GM23338 (cell line): ENCODE results near the gene EDDM13. TPM values are rescaled to one million over a fixed set of nuclear protein-coding genes. Genes with fewer than 3 reads are reported as not detected.

Experiments
- ATAC-seq: fragments of 200-7000 bp; cut with Tn5 transposase; 3 replicates; pipeline ENCODE4 v1.9.1; 2020
- DNase-seq: peaks from one replicate; pipeline ENCODE4 v3.0.0-alpha.2; 2015; ENCODE audit warnings: low spot score
- H2AFZ ChIP-seq: fragments of 200-600 bp; sonication (generic); 2 replicates; pipeline ENCODE4 v1.8.0; 2016; ENCODE audit warnings: antibody characterized with exemption, mild to moderate bottlenecking, moderate library complexity
- H3F3A ChIP-seq: fragments of 200-600 bp; sonication (generic); replicated peaks from 2 replicates; pipeline ENCODE4 v1.8.0; 2017; ENCODE audit warnings: antibody characterized with exemption, mixed run types, low read depth
- H3K27ac ChIP-seq: fragments of 200-600 bp; sonication (generic); 2 replicates; pipeline ENCODE4 v1.6.1; 2016; ENCODE audit warnings: low read depth
- H3K27me3 ChIP-seq: fragments of 200-600 bp; sonication (generic); 2 replicates; pipeline ENCODE4 v1.8.0; 2016; ENCODE audit warnings: mild to moderate bottlenecking, mixed run types, moderate library complexity; ENCODE audit not compliant: insufficient read depth
- H3K36me3 ChIP-seq: fragments of 200-600 bp; sonication (generic); 2 replicates; pipeline ENCODE4 v1.8.0; 2016; ENCODE audit warnings: mild to moderate bottlenecking; ENCODE audit not compliant: insufficient read depth
- H3K4me1 ChIP-seq: fragments of 200-600 bp; sonication (generic); 2 replicates; pipeline ENCODE4 v1.8.0; 2016; ENCODE audit warnings: mild to moderate bottlenecking, moderate library complexity; ENCODE audit not compliant: insufficient read depth
- H3K4me2 ChIP-seq: fragments of 200-600 bp; sonication (generic); 2 replicates; pipeline ENCODE4 v1.7.1; 2017; ENCODE audit warnings: mixed run types
- H3K4me3 ChIP-seq: fragments of 200-600 bp; sonication (generic); 2 replicates; pipeline ENCODE4 v1.6.1; 2016; ENCODE audit warnings: mixed run types
- H3K79me2 ChIP-seq: fragments of 200-600 bp; sonication (generic); replicated peaks from 2 replicates; pipeline ENCODE4 v1.8.0; 2017; ENCODE audit warnings: mild to moderate bottlenecking; ENCODE audit not compliant: insufficient read depth
- H3K9me2 ChIP-seq: fragments of 200-600 bp; sonication (generic); 2 replicates; pipeline ENCODE4 v1.8.0; 2017; ENCODE audit not compliant: insufficient read depth
- H4K20me1 ChIP-seq: fragments of 200-600 bp; sonication (generic); replicated peaks from 2 replicates; pipeline ENCODE4 v1.8.0; 2017; ENCODE audit warnings: mild to moderate bottlenecking; ENCODE audit not compliant: insufficient read depth
- H3K27ac Mint-ChIP-seq: 2 replicates; pipeline ENCODE4 v1.8.0; 2020; ENCODE audit warnings: inconsistent platforms, mild to moderate bottlenecking, moderate library complexity, mixed read lengths
- H3K27me3 Mint-ChIP-seq: 3 replicates; pipeline ENCODE4 v1.8.0; 2022; ENCODE audit warnings: low read depth, mild to moderate bottlenecking, moderate library complexity, mixed read lengths, inconsistent platforms; ENCODE audit not compliant: insufficient read depth, poor library complexity
- H3K36me3 Mint-ChIP-seq: 3 replicates; pipeline ENCODE4 v1.8.0; 2021; ENCODE audit warnings: low read depth, mild to moderate bottlenecking, inconsistent platforms, moderate library complexity, mixed read lengths
- H3K4me1 Mint-ChIP-seq: 3 replicates; pipeline ENCODE4 v1.8.0; 2020; ENCODE audit warnings: mild to moderate bottlenecking, inconsistent platforms, mixed read lengths
- H3K4me3 Mint-ChIP-seq: 3 replicates; pipeline ENCODE4 v1.8.0; 2021; ENCODE audit warnings: moderate library complexity, mild to moderate bottlenecking, inconsistent platforms, mixed read lengths
- H3K9me3 Mint-ChIP-seq: 3 replicates; pipeline ENCODE4 v1.8.0; 2020; ENCODE audit warnings: moderate library complexity, mild to moderate bottlenecking, inconsistent platforms, mixed read lengths
- CREB1 ChIP-seq: fragments of 250-450 bp; sonication (Bioruptor Pico); IDR thresholded peaks from 2 replicates; pipeline ENCODE4 v1.5.0; 2020; ENCODE audit warnings: low read depth, mild to moderate bottlenecking, moderate library complexity
- EZH2 ChIP-seq: fragments of 200-600 bp; sonication (generic); IDR thresholded peaks from one replicate; pipeline ENCODE4 v1.8.0; 2017; ENCODE audit warnings: antibody characterized with exemption, mild to moderate bottlenecking, low read depth; ENCODE audit not compliant: unreplicated experiment
- EZH2phosphoT487 ChIP-seq: fragments of 200-600 bp; sonication (generic); IDR thresholded peaks from one replicate; pipeline ENCODE4 v1.8.1; 2018; ENCODE audit warnings: antibody characterized with exemption; ENCODE audit not compliant: unreplicated experiment
- JUNB ChIP-seq: IDR thresholded peaks from one replicate; pipeline ENCODE4 v1.6.1; 2016; ENCODE audit warnings: antibody characterized with exemption; ENCODE audit not compliant: unreplicated experiment
- NANOG ChIP-seq: IDR thresholded peaks from 2 replicates; pipeline ENCODE4 v1.6.1; 2016; ENCODE audit warnings: antibody characterized with exemption, borderline replicate concordance
- POLR2AphosphoS5 ChIP-seq: IDR thresholded peaks from 2 replicates; pipeline ENCODE4 v1.6.1; 2016; ENCODE audit warnings: antibody characterized with exemption, low read depth
- STAT1 ChIP-seq: IDR thresholded peaks from one replicate; pipeline ENCODE4 v1.6.1; 2016; ENCODE audit warnings: antibody characterized with exemption; ENCODE audit not compliant: unreplicated experiment
- ZNF114 ChIP-seq: fragments of 250-450 bp; sonication (Bioruptor Pico); IDR thresholded peaks from 2 replicates; pipeline ENCODE4 v1.5.0; 2020; ENCODE audit warnings: mild to moderate bottlenecking, moderate library complexity
- ZNF331 ChIP-seq: fragments of 250-450 bp; sonication (Bioruptor Pico); IDR thresholded peaks from 2 replicates; pipeline ENCODE4 v1.5.0; 2020; ENCODE audit warnings: low read depth, mild to moderate bottlenecking, moderate library complexity
- polyA plus RNA-seq: library from polyadenylated mRNA; unstranded; fragments of >200 nt; fragmentation: Nextera tagmentation; extraction: Ambion mirVana; gene quantifications from 2 replicates; pipeline ENCODE4 v1.2.1, GENCODE V29; 2016
- total RNA-seq: library from RNA; depleted of rRNA; stranded (reverse); fragments of >200 nt; shearing (Covaris generic); gene quantifications from 2 replicates; pipeline ENCODE4 v1.2.3, GENCODE V29; 2014
- TF ChIP-seq, protein P1 (sequence below), 2 experiments: fragments of 200-600 bp in 1 of 2; sonication (generic) in 1 of 2; conservative IDR thresholded peaks; 2 replicates each; pipeline versions ENCODE4 v1.5.1 to v1.6.1; 2016 to 2017; ENCODE audit warnings: antibody characterized with exemption in 2 of 2, low read depth in 2 of 2, mild to moderate bottlenecking in 2 of 2, moderate library complexity in 1 of 2
- TF ChIP-seq, protein P2 (sequence below): fragments of 250-450 bp; sonication (Bioruptor Pico); IDR thresholded peaks from 2 replicates; pipeline ENCODE4 v1.5.0; 2020; ENCODE audit warnings: mild to moderate bottlenecking, moderate library complexity
- TF ChIP-seq, protein P3 (sequence below): IDR thresholded peaks from 2 replicates; pipeline ENCODE4 v1.6.1; 2016; ENCODE audit warnings: antibody characterized with exemption
- TF ChIP-seq, protein P4 (sequence below): IDR thresholded peaks from one replicate; pipeline ENCODE4 v1.6.1; 2018; ENCODE audit warnings: antibody characterized with exemption; ENCODE audit not compliant: unreplicated experiment

The EDDM13 gene
- total and polyA plus RNA-seq, 2 experiments from 2014 or later = 0.68 TPM; not detected in 1

DNA sequence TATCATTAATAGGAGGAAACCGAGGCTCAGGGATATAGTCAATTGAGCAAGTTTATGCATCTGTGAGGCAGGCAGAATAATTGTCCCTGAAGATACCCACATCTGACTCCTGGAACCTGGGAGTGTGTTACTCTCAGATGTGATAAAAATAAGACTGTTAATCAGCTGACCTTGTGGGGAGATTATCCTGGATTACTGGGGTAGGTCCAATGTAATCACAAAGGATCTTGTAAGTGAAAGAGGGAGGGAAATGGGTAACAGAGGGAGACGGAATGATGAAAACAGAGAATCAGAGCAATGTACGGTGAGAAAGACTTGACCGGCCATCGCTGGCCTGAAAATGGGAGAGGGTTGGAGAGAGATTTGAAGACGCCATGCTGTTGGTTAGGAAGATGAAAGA is 3.2 kb upstream of the EDDM13 start:
- Histone ChIP-seq H3K79me2 (no peaks in the 10 kb centered on the region), H3K36me3 (no peaks in the 10 kb centered on the region), H4K20me1 (no peaks in the 10 kb centered on the region), H3K9me2 (no peaks in the 10 kb centered on the region), H3K4me1 (no peaks in the 10 kb centered on the region), H3K27me3 (no peaks in the 10 kb centered on the region), H2AFZ (no peak overlapping the region), H3F3A (no peaks in the 10 kb centered on the region), H3K27ac (no peak overlapping the region), H3K4me3 (no peak overlapping the region), H3K4me2 (no peak overlapping the region)
- no peaks in the 10 kb centered on the region for H3K4me1 Mint-ChIP-seq
- no peak for ATAC-seq
- TF ChIP-seq, protein P1, sequence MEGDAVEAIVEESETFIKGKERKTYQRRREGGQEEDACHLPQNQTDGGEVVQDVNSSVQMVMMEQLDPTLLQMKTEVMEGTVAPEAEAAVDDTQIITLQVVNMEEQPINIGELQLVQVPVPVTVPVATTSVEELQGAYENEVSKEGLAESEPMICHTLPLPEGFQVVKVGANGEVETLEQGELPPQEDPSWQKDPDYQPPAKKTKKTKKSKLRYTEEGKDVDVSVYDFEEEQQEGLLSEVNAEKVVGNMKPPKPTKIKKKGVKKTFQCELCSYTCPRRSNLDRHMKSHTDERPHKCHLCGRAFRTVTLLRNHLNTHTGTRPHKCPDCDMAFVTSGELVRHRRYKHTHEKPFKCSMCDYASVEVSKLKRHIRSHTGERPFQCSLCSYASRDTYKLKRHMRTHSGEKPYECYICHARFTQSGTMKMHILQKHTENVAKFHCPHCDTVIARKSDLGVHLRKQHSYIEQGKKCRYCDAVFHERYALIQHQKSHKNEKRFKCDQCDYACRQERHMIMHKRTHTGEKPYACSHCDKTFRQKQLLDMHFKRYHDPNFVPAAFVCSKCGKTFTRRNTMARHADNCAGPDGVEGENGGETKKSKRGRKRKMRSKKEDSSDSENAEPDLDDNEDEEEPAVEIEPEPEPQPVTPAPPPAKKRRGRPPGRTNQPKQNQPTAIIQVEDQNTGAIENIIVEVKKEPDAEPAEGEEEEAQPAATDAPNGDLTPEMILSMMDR (conservative IDR thresholded peaks at IDR 0.05; ENCODE audit: low read depth in 2 of 2) = no peak
- TF ChIP-seq EZH2phosphoT487 (no peak), JUNB (no peak), ZNF114 (CRISPR knock-in tag) (no peak), POLR2AphosphoS5 (no peak), CREB1 (CRISPR knock-in tag) (no peak), ZNF331 (no peak), STAT1 (no peak), NANOG (no peak), EZH2 (no peak)
- TF ChIP-seq, protein P2, sequence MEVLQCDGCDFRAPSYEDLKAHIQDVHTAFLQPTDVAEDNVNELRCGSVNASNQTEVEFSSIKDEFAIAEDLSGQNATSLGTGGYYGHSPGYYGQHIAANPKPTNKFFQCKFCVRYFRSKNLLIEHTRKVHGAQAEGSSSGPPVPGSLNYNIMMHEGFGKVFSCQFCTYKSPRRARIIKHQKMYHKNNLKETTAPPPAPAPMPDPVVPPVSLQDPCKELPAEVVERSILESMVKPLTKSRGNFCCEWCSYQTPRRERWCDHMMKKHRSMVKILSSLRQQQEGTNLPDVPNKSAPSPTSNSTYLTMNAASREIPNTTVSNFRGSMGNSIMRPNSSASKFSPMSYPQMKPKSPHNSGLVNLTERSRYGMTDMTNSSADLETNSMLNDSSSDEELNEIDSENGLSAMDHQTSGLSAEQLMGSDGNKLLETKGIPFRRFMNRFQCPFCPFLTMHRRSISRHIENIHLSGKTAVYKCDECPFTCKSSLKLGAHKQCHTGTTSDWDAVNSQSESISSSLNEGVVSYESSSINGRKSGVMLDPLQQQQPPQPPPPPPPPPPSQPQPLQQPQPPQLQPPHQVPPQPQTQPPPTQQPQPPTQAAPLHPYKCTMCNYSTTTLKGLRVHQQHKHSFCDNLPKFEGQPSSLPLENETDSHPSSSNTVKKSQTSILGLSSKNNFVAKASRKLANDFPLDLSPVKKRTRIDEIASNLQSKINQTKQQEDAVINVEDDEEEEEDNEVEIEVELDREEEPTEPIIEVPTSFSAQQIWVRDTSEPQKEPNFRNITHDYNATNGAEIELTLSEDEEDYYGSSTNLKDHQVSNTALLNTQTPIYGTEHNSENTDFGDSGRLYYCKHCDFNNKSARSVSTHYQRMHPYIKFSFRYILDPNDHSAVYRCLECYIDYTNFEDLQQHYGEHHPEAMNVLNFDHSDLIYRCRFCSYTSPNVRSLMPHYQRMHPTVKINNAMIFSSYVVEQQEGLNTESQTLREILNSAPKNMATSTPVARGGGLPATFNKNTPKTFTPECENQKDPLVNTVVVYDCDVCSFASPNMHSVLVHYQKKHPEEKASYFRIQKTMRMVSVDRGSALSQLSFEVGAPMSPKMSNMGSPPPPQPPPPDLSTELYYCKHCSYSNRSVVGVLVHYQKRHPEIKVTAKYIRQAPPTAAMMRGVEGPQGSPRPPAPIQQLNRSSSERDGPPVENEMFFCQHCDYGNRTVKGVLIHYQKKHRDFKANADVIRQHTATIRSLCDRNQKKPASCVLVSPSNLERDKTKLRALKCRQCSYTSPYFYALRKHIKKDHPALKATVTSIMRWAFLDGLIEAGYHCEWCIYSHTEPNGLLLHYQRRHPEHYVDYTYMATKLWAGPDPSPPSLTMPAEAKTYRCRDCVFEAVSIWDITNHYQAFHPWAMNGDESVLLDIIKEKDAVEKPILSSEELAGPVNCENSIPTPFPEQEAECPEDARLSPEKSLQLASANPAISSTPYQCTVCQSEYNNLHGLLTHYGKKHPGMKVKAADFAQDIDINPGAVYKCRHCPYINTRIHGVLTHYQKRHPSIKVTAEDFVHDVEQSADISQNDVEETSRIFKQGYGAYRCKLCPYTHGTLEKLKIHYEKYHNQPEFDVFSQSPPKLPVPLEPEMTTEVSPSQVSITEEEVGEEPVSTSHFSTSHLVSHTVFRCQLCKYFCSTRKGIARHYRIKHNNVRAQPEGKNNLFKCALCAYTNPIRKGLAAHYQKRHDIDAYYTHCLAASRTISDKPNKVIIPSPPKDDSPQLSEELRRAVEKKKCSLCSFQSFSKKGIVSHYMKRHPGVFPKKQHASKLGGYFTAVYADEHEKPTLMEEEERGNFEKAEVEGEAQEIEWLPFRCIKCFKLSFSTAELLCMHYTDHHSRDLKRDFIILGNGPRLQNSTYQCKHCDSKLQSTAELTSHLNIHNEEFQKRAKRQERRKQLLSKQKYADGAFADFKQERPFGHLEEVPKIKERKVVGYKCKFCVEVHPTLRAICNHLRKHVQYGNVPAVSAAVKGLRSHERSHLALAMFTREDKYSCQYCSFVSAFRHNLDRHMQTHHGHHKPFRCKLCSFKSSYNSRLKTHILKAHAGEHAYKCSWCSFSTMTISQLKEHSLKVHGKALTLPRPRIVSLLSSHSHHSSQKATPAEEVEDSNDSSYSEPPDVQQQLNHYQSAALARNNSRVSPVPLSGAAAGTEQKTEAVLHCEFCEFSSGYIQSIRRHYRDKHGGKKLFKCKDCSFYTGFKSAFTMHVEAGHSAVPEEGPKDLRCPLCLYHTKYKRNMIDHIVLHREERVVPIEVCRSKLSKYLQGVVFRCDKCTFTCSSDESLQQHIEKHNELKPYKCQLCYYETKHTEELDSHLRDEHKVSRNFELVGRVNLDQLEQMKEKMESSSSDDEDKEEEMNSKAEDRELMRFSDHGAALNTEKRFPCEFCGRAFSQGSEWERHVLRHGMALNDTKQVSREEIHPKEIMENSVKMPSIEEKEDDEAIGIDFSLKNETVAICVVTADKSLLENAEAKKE = no peak
- TF ChIP-seq, protein P3, sequence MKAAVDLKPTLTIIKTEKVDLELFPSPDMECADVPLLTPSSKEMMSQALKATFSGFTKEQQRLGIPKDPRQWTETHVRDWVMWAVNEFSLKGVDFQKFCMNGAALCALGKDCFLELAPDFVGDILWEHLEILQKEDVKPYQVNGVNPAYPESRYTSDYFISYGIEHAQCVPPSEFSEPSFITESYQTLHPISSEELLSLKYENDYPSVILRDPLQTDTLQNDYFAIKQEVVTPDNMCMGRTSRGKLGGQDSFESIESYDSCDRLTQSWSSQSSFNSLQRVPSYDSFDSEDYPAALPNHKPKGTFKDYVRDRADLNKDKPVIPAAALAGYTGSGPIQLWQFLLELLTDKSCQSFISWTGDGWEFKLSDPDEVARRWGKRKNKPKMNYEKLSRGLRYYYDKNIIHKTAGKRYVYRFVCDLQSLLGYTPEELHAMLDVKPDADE = no peak
- TF ChIP-seq, protein P4, sequence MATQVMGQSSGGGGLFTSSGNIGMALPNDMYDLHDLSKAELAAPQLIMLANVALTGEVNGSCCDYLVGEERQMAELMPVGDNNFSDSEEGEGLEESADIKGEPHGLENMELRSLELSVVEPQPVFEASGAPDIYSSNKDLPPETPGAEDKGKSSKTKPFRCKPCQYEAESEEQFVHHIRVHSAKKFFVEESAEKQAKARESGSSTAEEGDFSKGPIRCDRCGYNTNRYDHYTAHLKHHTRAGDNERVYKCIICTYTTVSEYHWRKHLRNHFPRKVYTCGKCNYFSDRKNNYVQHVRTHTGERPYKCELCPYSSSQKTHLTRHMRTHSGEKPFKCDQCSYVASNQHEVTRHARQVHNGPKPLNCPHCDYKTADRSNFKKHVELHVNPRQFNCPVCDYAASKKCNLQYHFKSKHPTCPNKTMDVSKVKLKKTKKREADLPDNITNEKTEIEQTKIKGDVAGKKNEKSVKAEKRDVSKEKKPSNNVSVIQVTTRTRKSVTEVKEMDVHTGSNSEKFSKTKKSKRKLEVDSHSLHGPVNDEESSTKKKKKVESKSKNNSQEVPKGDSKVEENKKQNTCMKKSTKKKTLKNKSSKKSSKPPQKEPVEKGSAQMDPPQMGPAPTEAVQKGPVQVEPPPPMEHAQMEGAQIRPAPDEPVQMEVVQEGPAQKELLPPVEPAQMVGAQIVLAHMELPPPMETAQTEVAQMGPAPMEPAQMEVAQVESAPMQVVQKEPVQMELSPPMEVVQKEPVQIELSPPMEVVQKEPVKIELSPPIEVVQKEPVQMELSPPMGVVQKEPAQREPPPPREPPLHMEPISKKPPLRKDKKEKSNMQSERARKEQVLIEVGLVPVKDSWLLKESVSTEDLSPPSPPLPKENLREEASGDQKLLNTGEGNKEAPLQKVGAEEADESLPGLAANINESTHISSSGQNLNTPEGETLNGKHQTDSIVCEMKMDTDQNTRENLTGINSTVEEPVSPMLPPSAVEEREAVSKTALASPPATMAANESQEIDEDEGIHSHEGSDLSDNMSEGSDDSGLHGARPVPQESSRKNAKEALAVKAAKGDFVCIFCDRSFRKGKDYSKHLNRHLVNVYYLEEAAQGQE = no peak
- no peak overlapping the region for H3K27ac Mint-ChIP-seq
- no peaks in the 10 kb centered on the region for H3K9me3 Mint-ChIP-seq
- H3K4me3 Mint-ChIP-seq = no peak overlapping the region
- no peak for DNase-seq
- H3K36me3 Mint-ChIP-seq = no peaks in the 10 kb centered on the region
- no peaks in the 10 kb centered on the region for H3K27me3 Mint-ChIP-seq
